Liver (tissue), 9 donors: Measurements from ENCODE around the gene RGP1. TPM values are rescaled to one million over a fixed set of nuclear protein-coding genes. Genes with fewer than 3 reads are reported as not detected.

Experiments used
- DNase-seq: peaks from one replicate; pipeline ENCODE4 v3.0.0-alpha.2; 2017; ENCODE audit warnings: low spot score
- H3K27ac ChIP-seq, 2 donors: one replicate each; pipeline ENCODE4 v1.7.0; 2013; ENCODE audit warnings: inconsistent platforms in 2 of 2, low read length in 2 of 2, control low read depth in 1 of 2, low read depth in 1 of 2, mild to moderate bottlenecking in 1 of 2
- H3K27me3 ChIP-seq, 4 donors: one replicate each; pipeline versions ENCODE4 v1.6.1 to v1.7.0; 2013; ENCODE audit warnings: low read length in 3 of 4, inconsistent platforms in 1 of 4, mild to moderate bottlenecking in 1 of 4, moderate library complexity in 1 of 4; ENCODE audit not compliant: control insufficient read depth in 4 of 4, insufficient read depth in 4 of 4
- H3K36me3 ChIP-seq, 4 donors: one replicate each; pipeline versions ENCODE4 v1.6.1 to v1.7.0; 2013; ENCODE audit warnings: low read length in 3 of 4, mild to moderate bottlenecking in 3 of 4, low read depth in 1 of 4, moderate library complexity in 1 of 4; ENCODE audit not compliant: control insufficient read depth in 4 of 4, insufficient read depth in 3 of 4
- H3K4me1 ChIP-seq, 4 donors: one replicate each; pipeline versions ENCODE4 v1.6.1 to v1.7.0; 2013; ENCODE audit warnings: low read length in 3 of 4, mild to moderate bottlenecking in 3 of 4, moderate library complexity in 1 of 4; ENCODE audit not compliant: control insufficient read depth in 4 of 4, insufficient read depth in 4 of 4
- H3K4me3 ChIP-seq, 3 donors: one replicate each; pipeline versions ENCODE4 v1.6.1 to v1.7.0; 2013; ENCODE audit warnings: low read length in 3 of 3, control low read depth in 1 of 3, low read depth in 1 of 3, mild to moderate bottlenecking in 1 of 3
- H3K9ac ChIP-seq, 2 donors: one replicate each; pipeline ENCODE4 v1.7.0; 2013; ENCODE audit warnings: low read length in 2 of 2, mild to moderate bottlenecking in 2 of 2, moderate library complexity in 2 of 2, control low read depth in 1 of 2, low read depth in 1 of 2
- H3K9me3 ChIP-seq, 4 donors: one replicate each; pipeline versions ENCODE4 v1.6.1 to v1.7.0; 2013; ENCODE audit warnings: low read length in 3 of 4; ENCODE audit not compliant: control insufficient read depth in 4 of 4
- ATF3 ChIP-seq: IDR thresholded peaks from 2 replicates; pipeline ENCODE4 v1.6.1; 2016; ENCODE audit warnings: antibody characterized with exemption
- CTCF ChIP-seq: fragments of 150-350 bp; IDR thresholded peaks from 2 replicates; pipeline ENCODE4 v1.5.1; 2017; ENCODE audit warnings: improper control_type of control experiment, low read depth, low read length; ENCODE audit not compliant: missing input control
- EGR1 ChIP-seq, 2 donors: IDR thresholded peaks; 2 replicates each; pipeline ENCODE4 v1.6.1; 2016 to 2018; ENCODE audit warnings: antibody characterized with exemption in 2 of 2, low read depth in 2 of 2
- FOXA1 ChIP-seq: IDR thresholded peaks from 2 replicates; pipeline ENCODE4 v1.6.1; 2016; ENCODE audit warnings: antibody characterized with exemption
- FOXA2 ChIP-seq: IDR thresholded peaks from 2 replicates; pipeline ENCODE4 v1.6.1; 2016; ENCODE audit warnings: antibody characterized with exemption
- GABPA ChIP-seq, 2 donors: IDR thresholded peaks in 1 of 2; conservative IDR thresholded peaks in 1 of 2; 2 replicates each; pipeline ENCODE4 v1.6.1; 2016; ENCODE audit warnings: antibody characterized with exemption in 2 of 2, mild to moderate bottlenecking in 1 of 2, moderate library complexity in 1 of 2
- HNF4A ChIP-seq, 2 donors: conservative IDR thresholded peaks; 2 replicates each; pipeline ENCODE4 v1.6.1; 2016; ENCODE audit warnings: antibody characterized with exemption in 2 of 2, mild to moderate bottlenecking in 2 of 2
- HNF4G ChIP-seq: IDR thresholded peaks from 2 replicates; pipeline ENCODE4 v1.6.1; 2016; ENCODE audit warnings: antibody characterized with exemption
- JUND ChIP-seq, 2 donors: IDR thresholded peaks; 2 replicates each; pipeline ENCODE4 v1.6.1; 2016; ENCODE audit warnings: antibody characterized with exemption in 2 of 2
- MAX ChIP-seq: IDR thresholded peaks from 2 replicates; pipeline ENCODE4 v1.6.1; 2016; ENCODE audit warnings: antibody characterized with exemption
- NR2F2 ChIP-seq: IDR thresholded peaks from 2 replicates; pipeline ENCODE4 v1.6.1; 2016; ENCODE audit warnings: antibody characterized with exemption
- RAD21 ChIP-seq, 2 donors: IDR thresholded peaks; 2 replicates each; pipeline ENCODE4 v1.6.1; 2016; ENCODE audit warnings: antibody characterized with exemption in 2 of 2, mild to moderate bottlenecking in 2 of 2
- RXRA ChIP-seq, 2 donors: IDR thresholded peaks; 2 replicates each; pipeline ENCODE4 v1.6.1; 2017 to 2018; ENCODE audit warnings: antibody characterized with exemption in 2 of 2, mild to moderate bottlenecking in 1 of 2
- SP1 ChIP-seq: IDR thresholded peaks from 2 replicates; pipeline ENCODE4 v1.6.1; 2018; ENCODE audit warnings: antibody characterized with exemption, mild to moderate bottlenecking
- TAF1 ChIP-seq: conservative IDR thresholded peaks from 2 replicates; pipeline ENCODE4 v1.6.1; 2016; ENCODE audit warnings: antibody characterized with exemption, mild to moderate bottlenecking
- YY1 ChIP-seq: IDR thresholded peaks from 2 replicates; pipeline ENCODE4 v1.6.1; 2016; ENCODE audit warnings: antibody characterized with exemption, mild to moderate bottlenecking
- WGBS: extraction: QIAGEN DNeasy Blood & Tissue Kit; methylation state at CpG from one replicate; pipeline ENCODE4 v1.1.7; 2013; 5-methylcytosine and 5-hydroxymethylcytosine counted together
- polyA plus RNA-seq, 2 donors: library from polyadenylated mRNA; stranded (reverse) in 1 of 2; unstranded in 1 of 2; fragments of 200-250 nt in 1 of 2; fragments of >200 nt in 1 of 2; fragmentation: Nextera tagmentation in 1 of 2; extraction: Ambion mirVana in 1 of 2; gene quantifications; one replicate each; pipeline versions ENCODE4 v1.2.1 to v1.2.3, GENCODE V29; 2013 to 2015
- total RNA-seq, 2 donors: library from RNA; depleted of rRNA; stranded (reverse); fragments of >200 nt; gene quantifications; one replicate each; pipeline ENCODE4 v1.2.3, GENCODE V29; 2014
- TF ChIP-seq, protein P1 (sequence below): IDR thresholded peaks from 2 replicates; pipeline ENCODE4 v1.6.1; 2016; ENCODE audit warnings: antibody characterized with exemption, mild to moderate bottlenecking
- TF ChIP-seq, protein P2 (sequence below): IDR thresholded peaks from 2 replicates; pipeline ENCODE4 v1.6.1; 2016; ENCODE audit warnings: antibody characterized with exemption
- donor health status: healthy.
- donor health status: healthy.
- donor health status: healthy.
- donor health status: healthy.
- donor health status: healthy.

The RGP1 gene
- total and polyA plus RNA-seq, 4 donors = 2.6 to 10.7 (median 5.9) TPM

- TF ChIP-seq TAF1 (no peak), SP1 (no peak), GABPA (IDR thresholded peaks at IDR 0.05 in 1 of 2, conservative IDR thresholded peaks at IDR 0.05 in 1 of 2) (no peak), RAD21 (IDR thresholded peaks at IDR 0.05) (no peak), HNF4A (conservative IDR thresholded peaks at IDR 0.05) (no peak), HNF4G (no peak), RXRA (IDR thresholded peaks at IDR 0.05) (no peak), ATF3 (no peak), FOXA1 (no peak), CTCF (no peak), EGR1 (IDR thresholded peaks at IDR 0.05; ENCODE audit: low read depth in 2 of 2) (no peak), MAX (no peak), NR2F2 (no peak), FOXA2 (no peak), JUND (IDR thresholded peaks at IDR 0.05) (no peak), YY1 (no peak)
- TF ChIP-seq, protein P1, sequence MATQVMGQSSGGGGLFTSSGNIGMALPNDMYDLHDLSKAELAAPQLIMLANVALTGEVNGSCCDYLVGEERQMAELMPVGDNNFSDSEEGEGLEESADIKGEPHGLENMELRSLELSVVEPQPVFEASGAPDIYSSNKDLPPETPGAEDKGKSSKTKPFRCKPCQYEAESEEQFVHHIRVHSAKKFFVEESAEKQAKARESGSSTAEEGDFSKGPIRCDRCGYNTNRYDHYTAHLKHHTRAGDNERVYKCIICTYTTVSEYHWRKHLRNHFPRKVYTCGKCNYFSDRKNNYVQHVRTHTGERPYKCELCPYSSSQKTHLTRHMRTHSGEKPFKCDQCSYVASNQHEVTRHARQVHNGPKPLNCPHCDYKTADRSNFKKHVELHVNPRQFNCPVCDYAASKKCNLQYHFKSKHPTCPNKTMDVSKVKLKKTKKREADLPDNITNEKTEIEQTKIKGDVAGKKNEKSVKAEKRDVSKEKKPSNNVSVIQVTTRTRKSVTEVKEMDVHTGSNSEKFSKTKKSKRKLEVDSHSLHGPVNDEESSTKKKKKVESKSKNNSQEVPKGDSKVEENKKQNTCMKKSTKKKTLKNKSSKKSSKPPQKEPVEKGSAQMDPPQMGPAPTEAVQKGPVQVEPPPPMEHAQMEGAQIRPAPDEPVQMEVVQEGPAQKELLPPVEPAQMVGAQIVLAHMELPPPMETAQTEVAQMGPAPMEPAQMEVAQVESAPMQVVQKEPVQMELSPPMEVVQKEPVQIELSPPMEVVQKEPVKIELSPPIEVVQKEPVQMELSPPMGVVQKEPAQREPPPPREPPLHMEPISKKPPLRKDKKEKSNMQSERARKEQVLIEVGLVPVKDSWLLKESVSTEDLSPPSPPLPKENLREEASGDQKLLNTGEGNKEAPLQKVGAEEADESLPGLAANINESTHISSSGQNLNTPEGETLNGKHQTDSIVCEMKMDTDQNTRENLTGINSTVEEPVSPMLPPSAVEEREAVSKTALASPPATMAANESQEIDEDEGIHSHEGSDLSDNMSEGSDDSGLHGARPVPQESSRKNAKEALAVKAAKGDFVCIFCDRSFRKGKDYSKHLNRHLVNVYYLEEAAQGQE = no peak
- TF ChIP-seq, protein P2, sequence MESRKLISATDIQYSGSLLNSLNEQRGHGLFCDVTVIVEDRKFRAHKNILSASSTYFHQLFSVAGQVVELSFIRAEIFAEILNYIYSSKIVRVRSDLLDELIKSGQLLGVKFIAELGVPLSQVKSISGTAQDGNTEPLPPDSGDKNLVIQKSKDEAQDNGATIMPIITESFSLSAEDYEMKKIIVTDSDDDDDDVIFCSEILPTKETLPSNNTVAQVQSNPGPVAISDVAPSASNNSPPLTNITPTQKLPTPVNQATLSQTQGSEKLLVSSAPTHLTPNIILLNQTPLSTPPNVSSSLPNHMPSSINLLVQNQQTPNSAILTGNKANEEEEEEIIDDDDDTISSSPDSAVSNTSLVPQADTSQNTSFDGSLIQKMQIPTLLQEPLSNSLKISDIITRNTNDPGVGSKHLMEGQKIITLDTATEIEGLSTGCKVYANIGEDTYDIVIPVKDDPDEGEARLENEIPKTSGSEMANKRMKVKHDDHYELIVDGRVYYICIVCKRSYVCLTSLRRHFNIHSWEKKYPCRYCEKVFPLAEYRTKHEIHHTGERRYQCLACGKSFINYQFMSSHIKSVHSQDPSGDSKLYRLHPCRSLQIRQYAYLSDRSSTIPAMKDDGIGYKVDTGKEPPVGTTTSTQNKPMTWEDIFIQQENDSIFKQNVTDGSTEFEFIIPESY = no peak
Observed at GRCh38 chr9:35705372-35705771, 43.7 kb upstream of the RGP1 start.

More at GRCh38 chr9:35705372-35705771, 43.7 kb upstream of the RGP1 start:
- 90% methylated on average over 8 of the region's 8 CpGs for whole genome bisulfite sequencing
- Histone ChIP-seq H3K4me3 (no peak overlapping the region), H3K9ac (no peak overlapping the region), H3K36me3 (peaks cover 42 to 92% (median 88%) of the 10 kb centered on the region in 4 donors), H3K4me1 (no peaks in the 10 kb centered on the region), H3K27ac (no peak overlapping the region), H3K27me3 (no peaks in the 10 kb centered on the region), H3K9me3 (no peaks in the 10 kb centered on the region)
- no peak for DNase-seq
